Fibroblast of lung (primary cell): Measurements from ENCODE around the gene FMNL2. TPM values are rescaled to one million over a fixed set of nuclear protein-coding genes. Genes with fewer than 3 reads are reported as not detected.

Experiments used
- DNase-seq, 2 donors: peaks; one replicate each; pipeline versions ENCODE4 v3.0.0 to v3.0.0-alpha.2; 2010; ENCODE audit warnings: low read depth in 2 of 2
- H2AFZ ChIP-seq: 2 replicates; pipeline ENCODE4 v1.5.1; 2012; ENCODE audit warnings: low read length, control low read depth, inconsistent platforms
- H3K27ac ChIP-seq: 2 replicates; pipeline ENCODE4 v1.5.1; 2011; ENCODE audit warnings: low read length, control low read depth; ENCODE audit not compliant: insufficient read depth
- H3K27me3 ChIP-seq: 2 replicates; pipeline ENCODE4 v1.5.1; 2011; ENCODE audit warnings: mild to moderate bottlenecking, low read length; ENCODE audit not compliant: control insufficient read depth, insufficient read depth
- H3K36me3 ChIP-seq: 2 replicates; pipeline ENCODE4 v1.5.1; 2011; ENCODE audit warnings: low read length; ENCODE audit not compliant: control insufficient read depth, insufficient read depth
- H3K4me1 ChIP-seq: 2 replicates; pipeline ENCODE4 v1.5.1; 2011; ENCODE audit warnings: low read length; ENCODE audit not compliant: control insufficient read depth, insufficient read depth; ENCODE audit errors: extremely low read depth
- H3K4me2 ChIP-seq: 2 replicates; pipeline ENCODE4 v1.5.1; 2011; ENCODE audit warnings: low read length, control low read depth; ENCODE audit not compliant: insufficient read depth; ENCODE audit errors: extremely low read depth
- H3K4me3 ChIP-seq, 4 experiments: fragments of 200-600 bp in 1 of 4; sonication (generic) in 1 of 4; replicated peaks in 1 of 4; 2 replicates each; pipeline ENCODE4 v1.5.1; 2011 to 2016; ENCODE audit warnings: low read length in 4 of 4, low read depth in 3 of 4, mild to moderate bottlenecking in 3 of 4, control low read depth in 2 of 4, inconsistent platforms in 1 of 4, mixed read lengths in 1 of 4; ENCODE audit not compliant: insufficient read depth in 1 of 4; ENCODE audit errors: control extremely low read depth in 1 of 4
- H3K79me2 ChIP-seq: 2 replicates; pipeline ENCODE4 v1.5.1; 2012; ENCODE audit warnings: mild to moderate bottlenecking, low read length, inconsistent platforms; ENCODE audit not compliant: control insufficient read depth, insufficient read depth
- H3K9ac ChIP-seq: 2 replicates; pipeline ENCODE4 v1.5.1; 2011; ENCODE audit warnings: mild to moderate bottlenecking, low read length, control low read depth; ENCODE audit not compliant: insufficient read depth
- H3K9me3 ChIP-seq: 2 replicates; pipeline ENCODE4 v1.5.1; 2012; ENCODE audit warnings: low read depth, low read length; ENCODE audit not compliant: control insufficient read depth, insufficient read depth
- H4K20me1 ChIP-seq: 2 replicates; pipeline ENCODE4 v1.5.1; 2011; ENCODE audit warnings: low read length; ENCODE audit not compliant: control insufficient read depth, insufficient read depth; ENCODE audit errors: extremely low read depth
- CTCF ChIP-seq, 2 donors: IDR thresholded peaks in 1 of 2; conservative IDR thresholded peaks in 1 of 2; 1 replicate in 1 of 2; 2 replicates in 1 of 2; pipeline ENCODE4 v1.5.1; 2011 to 2012; ENCODE audit warnings: low read length in 2 of 2, control low read depth in 1 of 2, inconsistent platforms in 1 of 2, low read depth in 1 of 2, mild to moderate bottlenecking in 1 of 2
- EZH2 ChIP-seq: IDR thresholded peaks from 2 replicates; pipeline ENCODE4 v1.5.1; 2012; ENCODE audit warnings: low read length, control low read depth, mild to moderate bottlenecking; ENCODE audit errors: missing control alignments
- polyA plus RNA-seq, 2 donors: library from polyadenylated mRNA; depleted of rRNA in 1 of 2; stranded (reverse) in 1 of 2; unstranded in 1 of 2; fragments of >200 nt; gene quantifications; 2 replicates each; pipeline ENCODE4 v1.2.1, GENCODE V29; 2011 to 2012; ENCODE audit warnings: missing spikeins in 1 of 2
- total RNA-seq: library from RNA; depleted of rRNA; stranded (reverse); fragments of >200 nt; gene quantifications from 2 replicates; pipeline ENCODE4 v1.2.1, GENCODE V29; 2014

FMNL2 gene
- total and polyA plus RNA-seq, 2 donors (not counting 1 experiment from before 2014, with no cell fraction given) = 12.0 to 30.2 TPM

- peaks cover 2% of the 10 kb centered on the region for H3K79me2 ChIP-seq
- H3K36me3 ChIP-seq = no peaks in the 10 kb centered on the region
- no peak overlapping the region for H3K4me3 ChIP-seq
- no peak overlapping the region for H3K4me2 ChIP-seq
- TF ChIP-seq EZH2 (no peak), CTCF (conservative IDR thresholded peaks at IDR 0.05 in 1 of 2, IDR thresholded peaks at IDR 0.05 in 1 of 2; ENCODE audit: low read depth in 1 of 2, low read length in 2 of 2) (no peak)
- H2AFZ ChIP-seq = no peak overlapping the region
- H3K9me3 ChIP-seq = no peaks in the 10 kb centered on the region
- peaks cover 8% of the 10 kb centered on the region for H3K4me1 ChIP-seq
- H3K27ac ChIP-seq = no peak overlapping the region
- DNase-seq = no peak
- H3K9ac ChIP-seq = no peak overlapping the region
- H4K20me1 ChIP-seq = no peaks in the 10 kb centered on the region
- H3K27me3 ChIP-seq = no peaks in the 10 kb centered on the region
Observed at GRCh38 chr2:152510621-152511020, 175.6 kb downstream of the FMNL2 start.

- Histone ChIP-seq H3K27ac (no peak overlapping the region), H3K4me1 (peaks cover 8% of the 10 kb centered on the region), H3K4me2 (no peak overlapping the region), H2AFZ (no peak overlapping the region), H3K79me2 (peaks cover 2% of the 10 kb centered on the region), H3K9me3 (no peaks in the 10 kb centered on the region), H3K4me3 (no peak overlapping the region), H3K36me3 (no peaks in the 10 kb centered on the region), H3K9ac (no peak overlapping the region), H4K20me1 (no peaks in the 10 kb centered on the region), H3K27me3 (no peaks in the 10 kb centered on the region)
- TF ChIP-seq EZH2 = no peak
- no peak for TF ChIP-seq CTCF (conservative IDR thresholded peaks at IDR 0.05 in 1 of 2, IDR thresholded peaks at IDR 0.05 in 1 of 2; ENCODE audit: low read depth in 1 of 2, low read length in 2 of 2)
- DNase-seq = no peak
Observed at GRCh38 chr2:152511981-152512380, 177.0 kb downstream of the FMNL2 start.

GRCh38 chr2:152513029-152513428 is 178.1 kb downstream of the FMNL2 start:
- H3K36me3 ChIP-seq = no peaks in the 10 kb centered on the region
- no peaks in the 10 kb centered on the region for H3K9me3 ChIP-seq
- peaks cover 6% of the 10 kb centered on the region for H3K4me1 ChIP-seq
- H3K4me3 ChIP-seq = no peak overlapping the region
- no peak overlapping the region for H3K9ac ChIP-seq
- no peaks in the 10 kb centered on the region for H4K20me1 ChIP-seq
- no peak overlapping the region for H3K4me2 ChIP-seq
- peaks cover 2% of the 10 kb centered on the region for H3K79me2 ChIP-seq
- H2AFZ ChIP-seq = no peak overlapping the region
- no peaks in the 10 kb centered on the region for H3K27me3 ChIP-seq
- no peak overlapping the region for H3K27ac ChIP-seq
- no peak for TF ChIP-seq EZH2
- no peak for TF ChIP-seq CTCF (conservative IDR thresholded peaks at IDR 0.05 in 1 of 2, IDR thresholded peaks at IDR 0.05 in 1 of 2; ENCODE audit: low read depth in 1 of 2, low read length in 2 of 2)
- DNase-seq = no peak
